Tibial artery (tissue), 4 donors: ENCODE results near the gene PRKRIP1.

Experiments
- DNase-seq, 2 donors: peaks; one replicate each; pipeline ENCODE4 v3.0.0-alpha.2; 2019
- H3K27ac ChIP-seq, 2 donors: fragments of 200-600 bp; sonication (generic) in 1 of 2; 1 replicate in 1 of 2; 2 replicates in 1 of 2; pipeline ENCODE4 v1.5.1; 2018 to 2019; ENCODE audit warnings: mild to moderate bottlenecking in 1 of 2
- H3K27me3 ChIP-seq, 2 donors: fragments of 200-600 bp; sonication (generic) in 1 of 2; one replicate each; pipeline versions ENCODE4 v1.5.1 to v1.6.0; 2016 to 2019
- H3K36me3 ChIP-seq, 3 donors: fragments of 200-600 bp; sonication (generic) in 2 of 3; one replicate each; pipeline ENCODE4 v1.5.1; 2016 to 2019; ENCODE audit warnings: mild to moderate bottlenecking in 2 of 3
- H3K4me1 ChIP-seq, 4 donors: fragments of 200-600 bp; sonication (generic) in 2 of 4; 1 replicate in 3 of 4; 2 replicates in 1 of 4; pipeline ENCODE4 v1.5.1; 2016 to 2019
- H3K4me3 ChIP-seq, 2 donors: fragments of 200-600 bp; sonication (generic) in 1 of 2; 1 replicate in 1 of 2; 2 replicates in 1 of 2; pipeline ENCODE4 v1.5.1; 2018 to 2019; ENCODE audit warnings: mild to moderate bottlenecking in 2 of 2
- H3K9me3 ChIP-seq, 3 donors: fragments of 200-600 bp; sonication (generic) in 1 of 3; one replicate each; pipeline ENCODE4 v1.5.1; 2016 to 2019
- intact Hi-C: fragments of 100-400 bp; cut with DNase I; formaldehyde crosslinking; loops from one replicate; pipeline ENCODE4 v1.15.0; 2023; ENCODE audit warnings: low total_unique reads
- TF ChIP-seq, protein P1 (sequence below), 2 experiments: fragments of 200-600 bp in 1 of 2; fragments of 450-650 bp in 1 of 2; IDR thresholded peaks; one replicate each; pipeline ENCODE4 v1.5.1; 2017 to 2019; ENCODE audit warnings: antibody characterized with exemption in 2 of 2, mild to moderate bottlenecking in 1 of 2, moderate library complexity in 1 of 2

Gene PRKRIP1

GRCh38 chr7:102410123-102410522 is 14.0 kb downstream of the PRKRIP1 start:
- no peak overlapping the region for H3K27ac ChIP-seq
- DNase-seq = no peak
- H3K36me3 ChIP-seq = peaks cover 67 to 97% (median 89%) of the 10 kb centered on the region in 3 donors
- no peak overlapping the region for H3K4me3 ChIP-seq
- TF ChIP-seq, protein P1, sequence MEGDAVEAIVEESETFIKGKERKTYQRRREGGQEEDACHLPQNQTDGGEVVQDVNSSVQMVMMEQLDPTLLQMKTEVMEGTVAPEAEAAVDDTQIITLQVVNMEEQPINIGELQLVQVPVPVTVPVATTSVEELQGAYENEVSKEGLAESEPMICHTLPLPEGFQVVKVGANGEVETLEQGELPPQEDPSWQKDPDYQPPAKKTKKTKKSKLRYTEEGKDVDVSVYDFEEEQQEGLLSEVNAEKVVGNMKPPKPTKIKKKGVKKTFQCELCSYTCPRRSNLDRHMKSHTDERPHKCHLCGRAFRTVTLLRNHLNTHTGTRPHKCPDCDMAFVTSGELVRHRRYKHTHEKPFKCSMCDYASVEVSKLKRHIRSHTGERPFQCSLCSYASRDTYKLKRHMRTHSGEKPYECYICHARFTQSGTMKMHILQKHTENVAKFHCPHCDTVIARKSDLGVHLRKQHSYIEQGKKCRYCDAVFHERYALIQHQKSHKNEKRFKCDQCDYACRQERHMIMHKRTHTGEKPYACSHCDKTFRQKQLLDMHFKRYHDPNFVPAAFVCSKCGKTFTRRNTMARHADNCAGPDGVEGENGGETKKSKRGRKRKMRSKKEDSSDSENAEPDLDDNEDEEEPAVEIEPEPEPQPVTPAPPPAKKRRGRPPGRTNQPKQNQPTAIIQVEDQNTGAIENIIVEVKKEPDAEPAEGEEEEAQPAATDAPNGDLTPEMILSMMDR (IDR thresholded peaks at IDR 0.05) = no peak
- intact Hi-C loops = no loop called here
- H3K4me1 ChIP-seq = no peaks in the 10 kb centered on the region
- no peaks in the 10 kb centered on the region for H3K27me3 ChIP-seq
- no peaks in the 10 kb centered on the region for H3K9me3 ChIP-seq

GRCh38 chr7:102410918-102411317 is 14.8 kb downstream of the PRKRIP1 start:
- no peaks in the 10 kb centered on the region for H3K27me3 ChIP-seq
- TF ChIP-seq, protein P1 (IDR thresholded peaks at IDR 0.05) = no peak
- no peaks in the 10 kb centered on the region for H3K4me1 ChIP-seq
- H3K27ac ChIP-seq = no peak overlapping the region
- peaks cover 72 to 97% (median 89%) of the 10 kb centered on the region in 3 donors for H3K36me3 ChIP-seq
- intact Hi-C loops = no loop called here
- no peak overlapping the region for H3K4me3 ChIP-seq
- H3K9me3 ChIP-seq = no peaks in the 10 kb centered on the region
- DNase-seq = no peak

GRCh38 chr7:102412548-102412947 is 16.4 kb downstream of the PRKRIP1 start:
- Histone ChIP-seq H3K27me3 (no peaks in the 10 kb centered on the region), H3K4me1 (no peaks in the 10 kb centered on the region), H3K4me3 (no peak overlapping the region), H3K27ac (no peak overlapping the region), H3K36me3 (peaks cover 61 to 96% (median 87%) of the 10 kb centered on the region in 3 donors), H3K9me3 (no peaks in the 10 kb centered on the region)
- DNase-seq = no peak
- intact Hi-C loops = no loop called here
- TF ChIP-seq, protein P1 (IDR thresholded peaks at IDR 0.05) = no peak

DNA sequence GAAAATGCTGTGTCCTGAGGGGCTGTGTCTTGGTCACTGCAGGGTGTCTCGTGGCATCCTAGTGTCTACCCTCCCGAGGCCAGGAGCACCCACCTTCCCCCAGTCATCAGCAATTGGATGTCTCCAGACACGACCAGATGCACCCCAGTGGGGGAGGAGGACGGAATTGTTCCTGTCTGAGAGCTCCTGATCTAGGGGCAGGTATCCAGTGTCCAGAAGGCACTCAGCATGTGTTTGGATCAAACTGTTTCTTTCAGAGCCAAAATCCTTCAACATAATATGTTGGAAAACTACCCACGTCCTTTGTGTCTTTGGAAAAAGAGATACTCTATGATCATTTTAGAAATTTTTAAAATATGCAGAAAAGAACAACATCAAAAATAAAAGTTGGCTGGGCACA is 16.9 kb downstream of the PRKRIP1 start:
- no peak for DNase-seq
- H3K36me3 ChIP-seq = peaks cover 56 to 96% (median 82%) of the 10 kb centered on the region in 3 donors
- H3K4me1 ChIP-seq = no peaks in the 10 kb centered on the region
- no peaks in the 10 kb centered on the region for H3K9me3 ChIP-seq
- H3K27ac ChIP-seq = no peak overlapping the region
- TF ChIP-seq, protein P1 (IDR thresholded peaks at IDR 0.05) = no peak
- intact Hi-C loops = no loop called here
- H3K27me3 ChIP-seq = no peaks in the 10 kb centered on the region
- H3K4me3 ChIP-seq = no peak overlapping the region

GRCh38 chr7:102413611-102414010 is 17.4 kb downstream of the PRKRIP1 start:
- H3K36me3 ChIP-seq = peaks cover 56 to 96% (median 77%) of the 10 kb centered on the region in 3 donors
- H3K9me3 ChIP-seq = no peaks in the 10 kb centered on the region
- TF ChIP-seq, protein P1 (IDR thresholded peaks at IDR 0.05) = no peak
- intact Hi-C loops = no loop called here
- no peak overlapping the region for H3K27ac ChIP-seq
- H3K27me3 ChIP-seq = no peaks in the 10 kb centered on the region
- DNase-seq = no peak
- no peak overlapping the region for H3K4me3 ChIP-seq
- H3K4me1 ChIP-seq = no peaks in the 10 kb centered on the region

- intact Hi-C loops = no loop called here
- H3K27me3 ChIP-seq = no peaks in the 10 kb centered on the region
- H3K36me3 ChIP-seq = peaks cover 38 to 96% (median 65%) of the 10 kb centered on the region in 3 donors
- no peak overlapping the region for H3K4me3 ChIP-seq
- H3K9me3 ChIP-seq = no peaks in the 10 kb centered on the region
- TF ChIP-seq, protein P1 (IDR thresholded peaks at IDR 0.05) = no peak
- no peak overlapping the region for H3K27ac ChIP-seq
- no peak for DNase-seq
- H3K4me1 ChIP-seq = no peaks in the 10 kb centered on the region
These were observed 19.6 kb downstream of the PRKRIP1 start for GRCh38 chr7:102415685-102416225.
